Loucy (cell line): ENCODE results near the gene UBFD1.
"Not testable (repeated sequence)": the region's sequence is repeated elsewhere in the genome, so short reads cannot be mapped to it uniquely, and the experiment has no call there.

ENCODE experiments used
- H2AFZ ChIP-seq: fragments of 200-600 bp; sonication (generic); 2 replicates; pipeline ENCODE4 v1.6.0; 2016; ENCODE audit warnings: antibody characterized with exemption, mild to moderate bottlenecking, low read length, moderate library complexity
- H3F3A ChIP-seq: fragments of 200-600 bp; 2 replicates; pipeline ENCODE4 v1.6.0; 2016; ENCODE audit warnings: antibody characterized with exemption, low read depth, mild to moderate bottlenecking
- H3K27me3 ChIP-seq: fragments of 200-600 bp; sonication (generic); 2 replicates; pipeline ENCODE4 v1.6.1; 2014; ENCODE audit warnings: low read length, mild to moderate bottlenecking; ENCODE audit not compliant: insufficient read depth, poor library complexity, severe bottlenecking
- H3K36me3 ChIP-seq: fragments of 200-600 bp; sonication (generic); 2 replicates; pipeline ENCODE4 v1.6.1; 2016; ENCODE audit warnings: low read length; ENCODE audit not compliant: insufficient read depth
- H3K4me1 ChIP-seq: fragments of 200-600 bp; sonication (generic); 2 replicates; pipeline ENCODE4 v1.5.1; 2014; ENCODE audit warnings: low read length, mild to moderate bottlenecking; ENCODE audit not compliant: insufficient read depth, poor library complexity, severe bottlenecking
- H3K4me2 ChIP-seq: fragments of 200-600 bp; sonication (generic); 2 replicates; pipeline ENCODE4 v1.6.0; 2014; ENCODE audit warnings: antibody characterized with exemption, low read length, low read depth, mild to moderate bottlenecking; ENCODE audit not compliant: poor library complexity, severe bottlenecking
- H3K4me3 ChIP-seq: fragments of 200-600 bp; sonication (generic); 2 replicates; pipeline ENCODE4 v1.5.1; 2014; ENCODE audit warnings: low read length, mild to moderate bottlenecking, mixed read lengths; ENCODE audit not compliant: poor library complexity, severe bottlenecking
- H3K79me2 ChIP-seq: fragments of 200-600 bp; sonication (generic); 2 replicates; pipeline ENCODE4 v1.6.1; 2014; ENCODE audit warnings: low read length; ENCODE audit not compliant: insufficient read depth
- H3K9ac ChIP-seq: fragments of 200-600 bp; sonication (generic); 2 replicates; pipeline ENCODE4 v1.6.0; 2014; ENCODE audit warnings: mild to moderate bottlenecking, low read depth, low read length, moderate library complexity; ENCODE audit not compliant: poor library complexity, severe bottlenecking
- H3K9me2 ChIP-seq: fragments of 200-600 bp; sonication (generic); replicated peaks from 2 replicates; pipeline ENCODE4 v1.6.1; 2016; ENCODE audit warnings: low read depth, low read length, mixed read lengths
- H3K9me3 ChIP-seq: fragments of 200-600 bp; sonication (generic); 2 replicates; pipeline ENCODE4 v1.6.1; 2014; ENCODE audit warnings: mild to moderate bottlenecking, antibody characterized with exemption, low read length, low read depth; ENCODE audit not compliant: insufficient read depth
- H4K20me1 ChIP-seq: fragments of 200-600 bp; sonication (generic); 2 replicates; pipeline ENCODE4 v1.6.0; 2014; ENCODE audit warnings: antibody characterized with exemption, low read length, mild to moderate bottlenecking; ENCODE audit not compliant: insufficient read depth, poor library complexity, severe bottlenecking
- CTCF ChIP-seq: fragments of 200-600 bp; sonication (generic); conservative IDR thresholded peaks from 2 replicates; pipeline ENCODE4 v1.5.1; 2014; ENCODE audit warnings: mild to moderate bottlenecking, antibody characterized with exemption, low read length
- EZH2phosphoT487 ChIP-seq: fragments of 200-600 bp; IDR thresholded peaks from 2 replicates; pipeline ENCODE4 v1.6.1; 2018; ENCODE audit warnings: antibody characterized with exemption, mild to moderate bottlenecking, moderate library complexity, borderline replicate concordance

UBFD1 gene

GRCh38 chr16:23537390-23537789, 20.1 kb upstream of the UBFD1 start:
- H4K20me1 ChIP-seq, result no peaks in the 10 kb centered on the region
- H3F3A ChIP-seq, result no peaks in the 10 kb centered on the region
- no peaks in the 10 kb centered on the region for H3K79me2 ChIP-seq
- H3K27me3 ChIP-seq, result no peaks in the 10 kb centered on the region
- H3K9me3 ChIP-seq, result no peaks in the 10 kb centered on the region
- no peak overlapping the region for H3K4me3 ChIP-seq
- H3K4me2 ChIP-seq, result no peak overlapping the region
- no peaks in the 10 kb centered on the region for H3K9me2 ChIP-seq
- no peak overlapping the region for H2AFZ ChIP-seq
- H3K36me3 ChIP-seq, result peaks cover 25% of the 10 kb centered on the region; the same call in 1 of the 2 replicates
- no peak for TF ChIP-seq CTCF
- H3K4me1 ChIP-seq, result no peaks in the 10 kb centered on the region
- no peak overlapping the region for H3K9ac ChIP-seq

- H3K4me2 ChIP-seq, result no peak overlapping the region
- no peak overlapping the region for H3K9ac ChIP-seq
- no peak overlapping the region for H2AFZ ChIP-seq
- H3K27me3 ChIP-seq, result no peaks in the 10 kb centered on the region
- H3K36me3 ChIP-seq, result peaks cover 18% of the 10 kb centered on the region; the same call in 1 of the 2 replicates
- H3K4me1 ChIP-seq, result no peaks in the 10 kb centered on the region
- H3K9me3 ChIP-seq, result no peaks in the 10 kb centered on the region
- no peak overlapping the region for H3K4me3 ChIP-seq
- no peaks in the 10 kb centered on the region for H4K20me1 ChIP-seq
- no peaks in the 10 kb centered on the region for H3F3A ChIP-seq
- no peaks in the 10 kb centered on the region for H3K9me2 ChIP-seq
- TF ChIP-seq CTCF, result no peak
- no peak for TF ChIP-seq EZH2phosphoT487
- H3K79me2 ChIP-seq, result no peaks in the 10 kb centered on the region
These were observed 18.6 kb upstream of the UBFD1 start for GRCh38 chr16:23538919-23539278.

- H3K4me2 ChIP-seq, result no peak overlapping the region
These were observed 17.3 kb upstream of the UBFD1 start for GRCh38 chr16:23539984-23540816.

GRCh38 chr16:23540817-23541178, 16.7 kb upstream of the UBFD1 start:
- not testable (repeated sequence) for H3K4me1 ChIP-seq, H3K9me2 ChIP-seq, H3K36me3 ChIP-seq, H2AFZ ChIP-seq, H3K9me3 ChIP-seq, H3K4me2 ChIP-seq, H3K79me2 ChIP-seq, H3K4me3 ChIP-seq, H3K27me3 ChIP-seq, H3K9ac ChIP-seq, H3F3A ChIP-seq, H4K20me1 ChIP-seq

More at GRCh38 chr16:23539984-23540816, 17.3 kb upstream of the UBFD1 start:
- no peaks in the 10 kb centered on the region for H4K20me1 ChIP-seq
- no peaks in the 10 kb centered on the region for H3K4me1 ChIP-seq
- no peaks in the 10 kb centered on the region for H3K79me2 ChIP-seq
- H3K36me3 ChIP-seq, result peaks cover 5% of the 10 kb centered on the region; the same call in 1 of the 2 replicates
- TF ChIP-seq CTCF (no peak), EZH2phosphoT487 (no peak)
- no peaks in the 10 kb centered on the region for H3F3A ChIP-seq
- H3K9me2 ChIP-seq, result no peaks in the 10 kb centered on the region
- no peaks in the 10 kb centered on the region for H3K27me3 ChIP-seq
- H3K9ac ChIP-seq, result no peak overlapping the region
- no peaks in the 10 kb centered on the region for H3K9me3 ChIP-seq
- H2AFZ ChIP-seq, result no peak overlapping the region
- no peak overlapping the region for H3K4me3 ChIP-seq
